GM23338 (cell line): ENCODE data around the gene TJP1. TPM values are rescaled to one million over a fixed set of nuclear protein-coding genes. Genes with fewer than 3 reads are reported as not detected.

Experiments used
- ATAC-seq: fragments of 200-7000 bp; cut with Tn5 transposase; 3 replicates; pipeline ENCODE4 v1.9.1; 2020
- DNase-seq: peaks from one replicate; pipeline ENCODE4 v3.0.0-alpha.2; 2015; ENCODE audit warnings: low spot score
- H2AFZ ChIP-seq: fragments of 200-600 bp; sonication (generic); 2 replicates; pipeline ENCODE4 v1.8.0; 2016; ENCODE audit warnings: antibody characterized with exemption, mild to moderate bottlenecking, moderate library complexity
- H3F3A ChIP-seq: fragments of 200-600 bp; sonication (generic); replicated peaks from 2 replicates; pipeline ENCODE4 v1.8.0; 2017; ENCODE audit warnings: antibody characterized with exemption, mixed run types, low read depth
- H3K27ac ChIP-seq: fragments of 200-600 bp; sonication (generic); 2 replicates; pipeline ENCODE4 v1.6.1; 2016; ENCODE audit warnings: low read depth
- H3K27me3 ChIP-seq: fragments of 200-600 bp; sonication (generic); 2 replicates; pipeline ENCODE4 v1.8.0; 2016; ENCODE audit warnings: mild to moderate bottlenecking, mixed run types, moderate library complexity; ENCODE audit not compliant: insufficient read depth
- H3K36me3 ChIP-seq: fragments of 200-600 bp; sonication (generic); 2 replicates; pipeline ENCODE4 v1.8.0; 2016; ENCODE audit warnings: mild to moderate bottlenecking; ENCODE audit not compliant: insufficient read depth
- H3K4me1 ChIP-seq: fragments of 200-600 bp; sonication (generic); 2 replicates; pipeline ENCODE4 v1.8.0; 2016; ENCODE audit warnings: mild to moderate bottlenecking, moderate library complexity; ENCODE audit not compliant: insufficient read depth
- H3K4me2 ChIP-seq: fragments of 200-600 bp; sonication (generic); 2 replicates; pipeline ENCODE4 v1.7.1; 2017; ENCODE audit warnings: mixed run types
- H3K4me3 ChIP-seq: fragments of 200-600 bp; sonication (generic); 2 replicates; pipeline ENCODE4 v1.6.1; 2016; ENCODE audit warnings: mixed run types
- H3K79me2 ChIP-seq: fragments of 200-600 bp; sonication (generic); replicated peaks from 2 replicates; pipeline ENCODE4 v1.8.0; 2017; ENCODE audit warnings: mild to moderate bottlenecking; ENCODE audit not compliant: insufficient read depth
- H3K9me2 ChIP-seq: fragments of 200-600 bp; sonication (generic); 2 replicates; pipeline ENCODE4 v1.8.0; 2017; ENCODE audit not compliant: insufficient read depth
- H4K20me1 ChIP-seq: fragments of 200-600 bp; sonication (generic); replicated peaks from 2 replicates; pipeline ENCODE4 v1.8.0; 2017; ENCODE audit warnings: mild to moderate bottlenecking; ENCODE audit not compliant: insufficient read depth
- H3K27ac Mint-ChIP-seq: 2 replicates; pipeline ENCODE4 v1.8.0; 2020; ENCODE audit warnings: inconsistent platforms, mild to moderate bottlenecking, moderate library complexity, mixed read lengths
- H3K27me3 Mint-ChIP-seq: 3 replicates; pipeline ENCODE4 v1.8.0; 2022; ENCODE audit warnings: low read depth, mild to moderate bottlenecking, moderate library complexity, mixed read lengths, inconsistent platforms; ENCODE audit not compliant: insufficient read depth, poor library complexity
- H3K36me3 Mint-ChIP-seq: 3 replicates; pipeline ENCODE4 v1.8.0; 2021; ENCODE audit warnings: low read depth, mild to moderate bottlenecking, inconsistent platforms, moderate library complexity, mixed read lengths
- H3K4me1 Mint-ChIP-seq: 3 replicates; pipeline ENCODE4 v1.8.0; 2020; ENCODE audit warnings: mild to moderate bottlenecking, inconsistent platforms, mixed read lengths
- H3K4me3 Mint-ChIP-seq: 3 replicates; pipeline ENCODE4 v1.8.0; 2021; ENCODE audit warnings: moderate library complexity, mild to moderate bottlenecking, inconsistent platforms, mixed read lengths
- H3K9me3 Mint-ChIP-seq: 3 replicates; pipeline ENCODE4 v1.8.0; 2020; ENCODE audit warnings: moderate library complexity, mild to moderate bottlenecking, inconsistent platforms, mixed read lengths
- CREB1 ChIP-seq: fragments of 250-450 bp; sonication (Bioruptor Pico); IDR thresholded peaks from 2 replicates; pipeline ENCODE4 v1.5.0; 2020; ENCODE audit warnings: low read depth, mild to moderate bottlenecking, moderate library complexity
- CTCF ChIP-seq, 2 experiments: fragments of 200-600 bp in 1 of 2; sonication (generic) in 1 of 2; conservative IDR thresholded peaks; 2 replicates each; pipeline versions ENCODE4 v1.5.1 to v1.6.1; 2016 to 2017; ENCODE audit warnings: antibody characterized with exemption in 2 of 2, low read depth in 2 of 2, mild to moderate bottlenecking in 2 of 2, moderate library complexity in 1 of 2
- ETS1 ChIP-seq: IDR thresholded peaks from 2 replicates; pipeline ENCODE4 v1.6.1; 2016; ENCODE audit warnings: antibody characterized with exemption
- EZH2phosphoT487 ChIP-seq: fragments of 200-600 bp; sonication (generic); IDR thresholded peaks from one replicate; pipeline ENCODE4 v1.8.1; 2018; ENCODE audit warnings: antibody characterized with exemption; ENCODE audit not compliant: unreplicated experiment
- JUNB ChIP-seq: IDR thresholded peaks from one replicate; pipeline ENCODE4 v1.6.1; 2016; ENCODE audit warnings: antibody characterized with exemption; ENCODE audit not compliant: unreplicated experiment
- NANOG ChIP-seq: IDR thresholded peaks from 2 replicates; pipeline ENCODE4 v1.6.1; 2016; ENCODE audit warnings: antibody characterized with exemption, borderline replicate concordance
- POLR2AphosphoS5 ChIP-seq: IDR thresholded peaks from 2 replicates; pipeline ENCODE4 v1.6.1; 2016; ENCODE audit warnings: antibody characterized with exemption, low read depth
- REST ChIP-seq: IDR thresholded peaks from one replicate; pipeline ENCODE4 v1.6.1; 2018; ENCODE audit warnings: antibody characterized with exemption; ENCODE audit not compliant: unreplicated experiment
- ZNF331 ChIP-seq: fragments of 250-450 bp; sonication (Bioruptor Pico); IDR thresholded peaks from 2 replicates; pipeline ENCODE4 v1.5.0; 2020; ENCODE audit warnings: low read depth, mild to moderate bottlenecking, moderate library complexity
- ZNF462 ChIP-seq: fragments of 250-450 bp; sonication (Bioruptor Pico); IDR thresholded peaks from 2 replicates; pipeline ENCODE4 v1.5.0; 2020; ENCODE audit warnings: mild to moderate bottlenecking, moderate library complexity
- polyA plus RNA-seq: library from polyadenylated mRNA; unstranded; fragments of >200 nt; fragmentation: Nextera tagmentation; extraction: Ambion mirVana; gene quantifications from 2 replicates; pipeline ENCODE4 v1.2.1, GENCODE V29; 2016
- total RNA-seq: library from RNA; depleted of rRNA; stranded (reverse); fragments of >200 nt; shearing (Covaris generic); gene quantifications from 2 replicates; pipeline ENCODE4 v1.2.3, GENCODE V29; 2014

Gene TJP1
- total and polyA plus RNA-seq, 2 experiments from 2014 or later: 76.2 to 116 TPM

GRCh38 chr15:29776859-29777258 is 45.4 kb downstream of the TJP1 start:
- Histone ChIP-seq H3K4me1 (peaks cover 27% of the 10 kb centered on the region), H3F3A (no peaks in the 10 kb centered on the region), H4K20me1 (peaks cover 9% of the 10 kb centered on the region; the same call in 1 of the 2 replicates), H3K27me3 (no peaks in the 10 kb centered on the region), H3K27ac (peak overlapping the region; percentile 46; the same call in 1 of the 2 replicates), H3K4me3 (no peak overlapping the region), H3K9me2 (no peaks in the 10 kb centered on the region), H3K79me2 (peaks cover 91% of the 10 kb centered on the region), H3K4me2 (peak overlapping the region; percentile 22; the same call in 1 of the 2 replicates), H2AFZ (no peak overlapping the region), H3K36me3 (no peaks in the 10 kb centered on the region)
- peaks cover 30% of the 10 kb centered on the region for H3K36me3 Mint-ChIP-seq
- peaks cover 25% of the 10 kb centered on the region for H3K9me3 Mint-ChIP-seq
- H3K27me3 Mint-ChIP-seq: peaks cover 2% of the 10 kb centered on the region
- ATAC-seq (no peak), DNase-seq (no peak)
- H3K4me3 Mint-ChIP-seq: no peak overlapping the region
- H3K27ac Mint-ChIP-seq: peak overlapping the region; percentile 49; the same call in 1 of the 2 replicates
- no peak for TF ChIP-seq REST
- no peak for TF ChIP-seq ZNF331 (CRISPR knock-in tag)
- no peak for TF ChIP-seq NANOG
- no peak for TF ChIP-seq EZH2phosphoT487
- no peak for TF ChIP-seq ETS1
- no peak for TF ChIP-seq JUNB
- no peak for TF ChIP-seq CREB1 (CRISPR knock-in tag)
- no peak for TF ChIP-seq ZNF462 (CRISPR knock-in tag)
- TF ChIP-seq POLR2AphosphoS5: no peak
- TF ChIP-seq CTCF (conservative IDR thresholded peaks at IDR 0.05; ENCODE audit: low read depth in 2 of 2): no peak
- peaks cover 35% of the 10 kb centered on the region for H3K4me1 Mint-ChIP-seq
